Endothelial cell of umbilical vein (primary cell): ENCODE results near the gene UBL7. TPM values are rescaled to one million over a fixed set of nuclear protein-coding genes. Genes with fewer than 3 reads are reported as not detected.

ENCODE experiments used
- BruUV-seq: library from RNA; stranded (reverse); fragments of 400-500 nt; replicated peaks from 2 replicates; lab custom pipeline; 2021; lab: Mats Ljungman, UMichigan
- CTCF ChIA-PET: fragments of 300-600, 350-600 bp; sonication (Branson Sonifier 250); formaldehyde crosslinking; loops from one replicate; lab custom pipeline; 2021; ENCODE audit warnings: antibody characterized with exemption, inconsistent platforms; lab: Charles Lee
- POLR2A ChIA-PET: fragments of 300-600, 350-600 bp; sonication (Branson Sonifier 250); formaldehyde crosslinking; loops from one replicate; lab custom pipeline; 2021; ENCODE audit warnings: antibody characterized with exemption, inconsistent platforms; lab: Charles Lee
- DNase-seq: peaks from one replicate; pipeline ENCODE4 v3.0.0-alpha.2; 2011; ENCODE audit warnings: low read depth, low spot score
- FAIRE-seq: peaks from 2 replicates; lab custom pipeline; 2011; peaks lifted over from hg19 to GRCh38; lab: Jason Lieb, UNC
- H2AFZ ChIP-seq: 2 replicates; pipeline ENCODE4 v1.6.0; 2012; ENCODE audit warnings: low read depth, low read length, control low read depth, inconsistent platforms
- H3K27ac ChIP-seq: 2 replicates; pipeline ENCODE4 v1.5.1; 2011; ENCODE audit warnings: low read depth, mild to moderate bottlenecking, control low read depth, low read length, moderate library complexity; ENCODE audit not compliant: insufficient read depth
- H3K27me3 ChIP-seq, 2 experiments: 2 replicates each; pipeline versions ENCODE4 v1.6.0 to v1.6.1; 2011; ENCODE audit warnings: low read length in 2 of 2, mixed read lengths in 1 of 2; ENCODE audit not compliant: control insufficient read depth in 2 of 2, insufficient read depth in 2 of 2
- H3K36me3 ChIP-seq, 2 experiments: 2 replicates in 1 of 2; 3 replicates in 1 of 2; pipeline ENCODE4 v1.5.1; 2011; ENCODE audit warnings: low read length in 2 of 2, mild to moderate bottlenecking in 1 of 2, moderate library complexity in 1 of 2; ENCODE audit not compliant: control insufficient read depth in 2 of 2, insufficient read depth in 2 of 2; ENCODE audit errors: extremely low read depth in 1 of 2
- H3K4me1 ChIP-seq: 3 replicates; pipeline ENCODE4 v1.5.1; 2011; ENCODE audit warnings: mild to moderate bottlenecking, low read length; ENCODE audit not compliant: control insufficient read depth, insufficient read depth; ENCODE audit errors: extremely low read depth
- H3K4me2 ChIP-seq: 2 replicates; pipeline ENCODE4 v1.6.1; 2011; ENCODE audit warnings: low read length, control low read depth, mixed read lengths; ENCODE audit not compliant: insufficient read depth
- H3K4me3 ChIP-seq, 3 experiments: fragments of 200-600 bp in 1 of 3; sonication (generic), shearing (Covaris generic) in 1 of 3; replicated peaks in 1 of 3; 2 replicates each; pipeline ENCODE4 v1.5.1; 2011 to 2016; ENCODE audit warnings: control low read depth in 3 of 3, low read length in 3 of 3, mild to moderate bottlenecking in 2 of 3, inconsistent platforms in 1 of 3, low read depth in 1 of 3, moderate library complexity in 1 of 3; ENCODE audit not compliant: insufficient read depth in 1 of 3
- H3K79me2 ChIP-seq: 2 replicates; pipeline ENCODE4 v1.6.0; 2012; ENCODE audit warnings: low read length, inconsistent platforms; ENCODE audit not compliant: control insufficient read depth, insufficient read depth
- H3K9ac ChIP-seq: replicated peaks from 2 replicates; pipeline ENCODE3; 2011; ENCODE audit warnings: low read length, control low read depth; ENCODE audit not compliant: insufficient read depth; ENCODE audit errors: extremely low read depth
- H3K9me1 ChIP-seq: replicated peaks from 3 replicates; pipeline ENCODE4 v1.6.0; 2011; ENCODE audit warnings: mild to moderate bottlenecking, low read length; ENCODE audit not compliant: control insufficient read depth, insufficient read depth; ENCODE audit errors: extremely low read depth
- H3K9me3 ChIP-seq: replicated peaks from 2 replicates; pipeline ENCODE4 v1.5.1; 2012; ENCODE audit warnings: low read length, inconsistent platforms; ENCODE audit not compliant: control insufficient read depth, insufficient read depth
- H4K20me1 ChIP-seq: replicated peaks from 2 replicates; pipeline ENCODE3; 2011; ENCODE audit warnings: mild to moderate bottlenecking, low read length; ENCODE audit not compliant: control insufficient read depth, insufficient read depth; ENCODE audit errors: extremely low read depth
- FOS ChIP-seq: IDR thresholded peaks from 2 replicates; pipeline ENCODE4 v1.6.1; 2011; ENCODE audit warnings: mild to moderate bottlenecking, low read length, moderate library complexity, borderline replicate concordance; ENCODE audit not compliant: insufficient read depth
- GATA2 ChIP-seq: IDR thresholded peaks from 2 replicates; pipeline ENCODE4 v1.7.0; 2011; ENCODE audit warnings: low read depth, mild to moderate bottlenecking, moderate library complexity, mixed read lengths, low read length; ENCODE audit not compliant: insufficient read length, insufficient read depth
- JUN ChIP-seq: IDR thresholded peaks from 2 replicates; pipeline ENCODE4 v1.6.1; 2011; ENCODE audit warnings: borderline replicate concordance, low read depth; ENCODE audit not compliant: insufficient read length, insufficient read depth
- MYC ChIP-seq: IDR thresholded peaks from one replicate; pipeline ENCODE4 v1.6.1; 2011; ENCODE audit warnings: mild to moderate bottlenecking, low read depth, low read length
- POLR2A ChIP-seq: IDR thresholded peaks from 2 replicates; pipeline ENCODE4 v1.6.1; 2012; ENCODE audit warnings: low read depth, mild to moderate bottlenecking, control low read depth, low read length
- POLR2AphosphoS5 ChIP-seq: IDR thresholded peaks from 2 replicates; pipeline ENCODE4 v1.6.1; 2012; ENCODE audit warnings: low read depth, mild to moderate bottlenecking, control low read depth, low read length, moderate library complexity; ENCODE audit not compliant: insufficient read depth
- dilution Hi-C: fragments of 300-500 bp; cut with MboI; formaldehyde crosslinking; loops from one replicate; pipeline ENCODE4 v1.15.0; 2019; ENCODE audit warnings: low sequenced_read_pairs; ENCODE audit not compliant: extremely low pct_ligation_motif_present
- intact Hi-C: fragments of 100-400 bp; cut with micrococcal nuclease; formaldehyde crosslinking; loops from one replicate; pipeline ENCODE4 v1.10.0; 2022
- polyA plus RNA-seq, 4 experiments: library from polyadenylated mRNA; depleted of rRNA in 3 of 4; stranded (reverse) in 3 of 4; unstranded in 1 of 4; fragments of >200 nt; gene quantifications; 2 replicates each; pipeline versions ENCODE4 v1.2.1 to v1.2.3, GENCODE V29; 2011 to 2012; ENCODE audit warnings: missing spikeins in 1 of 4
- total RNA-seq: library from RNA; stranded (reverse); gene quantifications from 2 replicates; pipeline ENCODE4 v1.2.3, GENCODE V29; 2021
- TF ChIP-seq, protein P1 (sequence below), 2 donors: IDR thresholded peaks; 1 replicate in 1 of 2; 2 replicates in 1 of 2; pipeline ENCODE4 v1.5.1; 2011; ENCODE audit warnings: low read length in 2 of 2, mild to moderate bottlenecking in 2 of 2, moderate library complexity in 2 of 2, control low read depth in 1 of 2, inconsistent platforms in 1 of 2, low read depth in 1 of 2; ENCODE audit not compliant: insufficient read depth in 1 of 2; ENCODE audit errors: extremely low read depth in 1 of 2
- TF ChIP-seq, protein P2 (sequence below): IDR thresholded peaks from 2 replicates; pipeline ENCODE4 v1.6.1; 2011; ENCODE audit not compliant: insufficient read depth, insufficient read length

The UBL7 gene
- total and polyA plus RNA-seq, 2 donors (not counting 3 experiments of a cell fraction or from before 2014, with no cell fraction given), result 32.8 to 90.4 TPM

DNA sequence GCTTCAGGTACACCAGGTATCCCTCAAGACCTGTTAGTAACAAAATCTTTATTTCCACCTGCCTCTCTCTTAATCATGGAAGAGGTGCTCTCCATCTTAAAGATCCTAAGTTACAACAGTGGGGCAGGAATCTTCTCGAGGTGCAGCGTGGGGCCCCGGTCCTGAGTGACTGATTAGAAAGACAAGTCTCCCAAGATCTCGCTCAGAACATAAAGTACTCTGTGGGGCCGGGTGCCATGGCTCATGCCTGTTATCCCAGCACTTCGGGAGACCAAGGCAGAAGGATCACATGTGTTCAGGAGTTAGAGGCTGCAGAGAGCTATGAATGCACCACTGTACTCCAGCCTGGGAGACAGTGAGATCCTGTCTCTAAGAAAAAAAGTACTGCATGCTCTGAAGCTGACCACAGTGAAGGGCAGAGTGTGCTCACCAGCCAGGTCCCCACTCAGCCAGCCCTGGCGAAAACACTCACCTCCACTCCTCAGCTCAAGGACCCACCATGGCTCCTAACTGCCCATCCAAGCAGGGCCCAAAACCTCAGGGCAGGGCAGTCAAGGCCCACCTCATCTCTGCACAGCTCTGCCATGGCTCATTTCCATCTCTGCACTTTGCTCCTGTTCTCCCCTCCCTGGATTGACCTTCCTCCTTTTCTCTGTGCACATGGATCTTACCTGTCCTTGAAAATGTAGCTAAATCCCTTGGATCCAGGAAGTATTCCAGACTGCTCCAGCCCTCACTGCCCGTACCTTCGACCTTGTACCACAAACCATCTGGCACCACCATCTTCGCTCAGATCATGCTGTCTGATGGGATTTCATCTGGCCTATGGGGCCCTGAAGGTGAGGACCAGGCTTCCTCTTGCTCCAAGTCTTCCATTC is 34.3 kb downstream of the UBL7 start:
- H2AFZ ChIP-seq, result no peak overlapping the region
- H3K27me3 ChIP-seq, result peaks cover 12 to 16% of the 10 kb centered on the region in 2 experiments
- H4K20me1 ChIP-seq, result no peaks in the 10 kb centered on the region
- no peak overlapping the region for H3K27ac ChIP-seq
- no peaks in the 10 kb centered on the region for H3K79me2 ChIP-seq
- H3K4me1 ChIP-seq, result no peaks in the 10 kb centered on the region
- no peak overlapping the region for H3K4me2 ChIP-seq
- dilution Hi-C loops, result no loop called here
- no peak for FAIRE-seq
- intact Hi-C loops, result no loop called here
- no peaks in the 10 kb centered on the region for H3K36me3 ChIP-seq
- H3K9ac ChIP-seq, result no peak overlapping the region
- no peak for DNase-seq
- H3K9me1 ChIP-seq, result no peaks in the 10 kb centered on the region
- BruUV-seq, result no TSS peak
- no peak overlapping the region for H3K4me3 ChIP-seq
- CTCF ChIA-PET, result interaction anchor here (0.9 kb wide), 2 partner anchors 12 to 44 kb away, joined by 3 to 4 read pairs; no protein-coding TSS in a partner anchor
- TF ChIP-seq POLR2AphosphoS5 (no peak), JUN (no peak), GATA2 (no peak), MYC (no peak), POLR2A (no peak), FOS (no peak)
- TF ChIP-seq, protein P1, sequence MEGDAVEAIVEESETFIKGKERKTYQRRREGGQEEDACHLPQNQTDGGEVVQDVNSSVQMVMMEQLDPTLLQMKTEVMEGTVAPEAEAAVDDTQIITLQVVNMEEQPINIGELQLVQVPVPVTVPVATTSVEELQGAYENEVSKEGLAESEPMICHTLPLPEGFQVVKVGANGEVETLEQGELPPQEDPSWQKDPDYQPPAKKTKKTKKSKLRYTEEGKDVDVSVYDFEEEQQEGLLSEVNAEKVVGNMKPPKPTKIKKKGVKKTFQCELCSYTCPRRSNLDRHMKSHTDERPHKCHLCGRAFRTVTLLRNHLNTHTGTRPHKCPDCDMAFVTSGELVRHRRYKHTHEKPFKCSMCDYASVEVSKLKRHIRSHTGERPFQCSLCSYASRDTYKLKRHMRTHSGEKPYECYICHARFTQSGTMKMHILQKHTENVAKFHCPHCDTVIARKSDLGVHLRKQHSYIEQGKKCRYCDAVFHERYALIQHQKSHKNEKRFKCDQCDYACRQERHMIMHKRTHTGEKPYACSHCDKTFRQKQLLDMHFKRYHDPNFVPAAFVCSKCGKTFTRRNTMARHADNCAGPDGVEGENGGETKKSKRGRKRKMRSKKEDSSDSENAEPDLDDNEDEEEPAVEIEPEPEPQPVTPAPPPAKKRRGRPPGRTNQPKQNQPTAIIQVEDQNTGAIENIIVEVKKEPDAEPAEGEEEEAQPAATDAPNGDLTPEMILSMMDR (IDR thresholded peaks at IDR 0.05; ENCODE audit: extremely low read depth in 1 of 2, insufficient read depth in 1 of 2, low read depth in 1 of 2, low read length in 2 of 2), result no peak
- TF ChIP-seq, protein P2, sequence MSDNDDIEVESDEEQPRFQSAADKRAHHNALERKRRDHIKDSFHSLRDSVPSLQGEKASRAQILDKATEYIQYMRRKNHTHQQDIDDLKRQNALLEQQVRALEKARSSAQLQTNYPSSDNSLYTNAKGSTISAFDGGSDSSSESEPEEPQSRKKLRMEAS, result no peak
- POLR2A ChIA-PET, result no interaction called here
- H3K9me3 ChIP-seq, result no peaks in the 10 kb centered on the region
